ENCODE measurements around the gene GSTO2. TPM values are rescaled to one million over a fixed set of nuclear protein-coding genes. Genes with fewer than 3 reads are reported as not detected.

The GSTO2 gene
- total and polyA plus RNA-seq, 8 donors: 9.5 to 33.6 (median 29.1) TPM

- no peaks in the 10 kb centered on the region for H3K9me3 ChIP-seq
- no peaks in the 10 kb centered on the region for H3K27me3 ChIP-seq
- peaks cover 0 to 48% of the 10 kb centered on the region in 2 donors for H3K36me3 ChIP-seq
- DNase-seq (no peak), ATAC-seq (no peak)
- H3K27ac ChIP-seq: peak overlapping the region in 1 of 2 donors; percentile 97
- H3K4me3 ChIP-seq: peak overlapping the region in 1 of 2 donors; percentile 86
- peaks cover 20 to 77% of the 10 kb centered on the region in 2 donors for H3K4me1 ChIP-seq
- intact Hi-C loops (cut with DNase I): no loop called here
- TF ChIP-seq CTCF (IDR thresholded peaks at IDR 0.05): no peak
Measured at GRCh38 chr10:104257235-104257634, 11.7 kb upstream of the GSTO2 start.

DNA sequence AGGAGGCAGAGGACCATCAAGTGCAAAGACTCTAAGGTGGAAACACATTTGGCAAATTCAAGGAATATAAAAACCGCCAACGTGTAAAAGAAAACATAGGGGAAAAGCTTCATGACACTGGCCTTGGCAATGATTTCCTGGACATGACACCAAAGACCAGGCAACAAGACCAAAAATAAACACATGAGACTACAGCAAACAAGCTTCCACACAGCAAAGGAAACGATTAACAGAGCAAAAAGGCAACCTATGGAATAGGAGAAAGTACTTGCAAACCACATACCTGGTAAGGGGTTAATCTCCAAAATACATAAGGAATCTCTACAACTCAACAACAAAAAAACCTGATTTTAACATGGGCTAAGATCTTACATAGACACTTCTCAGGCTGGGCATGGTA is 10.8 kb upstream of the GSTO2 start:
- Histone ChIP-seq H3K4me1 (peaks cover 20 to 82% of the 10 kb centered on the region in 2 donors), H3K27me3 (no peaks in the 10 kb centered on the region), H3K4me3 (no peak overlapping the region), H3K36me3 (peaks cover 0 to 58% of the 10 kb centered on the region in 2 donors), H3K27ac (peak overlapping the region in 1 of 2 donors; percentile 25), H3K9me3 (no peaks in the 10 kb centered on the region)
- intact Hi-C loops (cut with DNase I): no loop called here
- DNase-seq: no peak
- no peak for TF ChIP-seq CTCF (IDR thresholded peaks at IDR 0.05)
- ATAC-seq: no peak

DNA sequence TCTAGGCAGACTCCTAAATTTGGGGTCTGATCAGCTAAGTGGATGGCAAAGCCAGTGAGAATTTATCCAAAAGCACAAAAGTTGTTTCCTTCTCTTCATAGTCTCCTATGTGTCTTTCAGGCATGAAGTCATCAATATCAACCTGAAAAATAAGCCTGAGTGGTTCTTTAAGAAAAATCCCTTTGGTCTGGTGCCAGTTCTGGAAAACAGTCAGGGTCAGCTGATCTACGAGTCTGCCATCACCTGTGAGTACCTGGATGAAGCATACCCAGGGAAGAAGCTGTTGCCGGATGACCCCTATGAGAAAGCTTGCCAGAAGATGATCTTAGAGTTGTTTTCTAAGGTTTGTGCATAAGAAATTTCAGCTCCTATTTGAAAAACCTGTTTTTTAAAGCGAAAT is 9.5 kb upstream of the GSTO2 start:
- Histone ChIP-seq H3K4me1 (peaks cover 15 to 80% of the 10 kb centered on the region in 2 donors), H3K36me3 (peaks cover 0 to 70% of the 10 kb centered on the region in 2 donors), H3K27ac (peak overlapping the region in 1 of 2 donors; percentile 75), H3K9me3 (no peaks in the 10 kb centered on the region), H3K27me3 (no peaks in the 10 kb centered on the region), H3K4me3 (peak overlapping the region in 1 of 2 donors; percentile 4)
- DNase-seq (no peak), ATAC-seq (no peak)
- no peak for TF ChIP-seq CTCF (IDR thresholded peaks at IDR 0.05)
- intact Hi-C loops (cut with DNase I): no loop called here

DNA sequence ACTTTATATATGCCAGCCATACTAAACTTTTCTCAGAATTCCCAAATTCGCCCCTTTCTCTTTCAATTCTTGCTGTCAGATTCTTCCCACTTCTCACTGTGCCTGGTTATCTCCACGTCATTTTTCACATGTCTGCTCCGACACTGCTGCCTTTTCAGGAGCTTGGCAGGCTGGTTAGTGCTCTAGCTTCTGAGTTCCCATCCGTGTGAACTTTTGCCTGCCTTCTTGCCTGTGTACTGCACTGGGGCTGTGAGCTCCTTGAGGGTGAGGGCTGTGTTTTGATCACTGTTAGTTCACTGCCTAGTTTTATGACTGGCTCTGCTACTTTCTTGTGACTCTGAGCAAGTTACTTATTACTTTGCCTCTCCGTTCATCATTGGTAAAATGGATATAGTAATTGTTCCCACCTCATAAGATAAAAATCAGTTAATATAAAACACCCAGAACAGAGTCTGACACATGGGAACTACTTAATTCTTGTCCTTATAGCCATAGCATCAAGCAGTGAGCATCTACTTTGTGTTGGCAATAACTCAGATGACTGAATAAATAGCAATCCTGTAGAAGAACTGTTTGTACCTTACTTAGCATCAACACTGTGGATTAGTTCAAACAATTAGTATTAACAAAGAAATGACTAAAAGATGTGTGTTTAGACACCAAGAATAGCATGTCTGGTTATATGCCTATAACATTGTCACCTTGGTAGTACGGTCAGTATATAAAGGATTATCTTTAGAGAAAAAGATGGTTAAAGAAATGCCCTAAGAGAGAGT is 8.8 kb upstream of the GSTO2 start:
- H3K4me1 ChIP-seq: peaks cover 15 to 84% of the 10 kb centered on the region in 2 donors
- DNase-seq (no peak), ATAC-seq (no peak)
- no peaks in the 10 kb centered on the region for H3K9me3 ChIP-seq
- no peak for TF ChIP-seq CTCF (IDR thresholded peaks at IDR 0.05)
- intact Hi-C loops (cut with DNase I): no loop called here
- peak overlapping the region in 1 of 2 donors; percentile 8 for H3K4me3 ChIP-seq
- H3K27me3 ChIP-seq: no peaks in the 10 kb centered on the region
- H3K27ac ChIP-seq: peak overlapping the region; percentile 27 to 75
- H3K36me3 ChIP-seq: peaks cover 0 to 78% of the 10 kb centered on the region in 2 donors

GRCh38 chr10:104260775-104261115 is 8.2 kb upstream of the GSTO2 start:
- Histone ChIP-seq H3K27ac (peak overlapping the region; percentile 27 to 75), H3K9me3 (no peaks in the 10 kb centered on the region), H3K4me1 (peaks cover 15 to 89% of the 10 kb centered on the region in 2 donors), H3K4me3 (peak overlapping the region in 1 of 2 donors; percentile 8), H3K27me3 (no peaks in the 10 kb centered on the region), H3K36me3 (peaks cover 0 to 83% of the 10 kb centered on the region in 2 donors)
- TF ChIP-seq CTCF (IDR thresholded peaks at IDR 0.05): no peak
- intact Hi-C loops (cut with DNase I): no loop called here
- ATAC-seq (peak; percentile 40), DNase-seq (no peak)

All from left lung (tissue), 10 donors.